ES-I3 (cell line): Measurements from ENCODE around the gene TIAM2.
"Not testable (repeated sequence)": the region's sequence is repeated elsewhere in the genome, so short reads cannot be mapped to it uniquely, and the experiment has no call there.

Experiments used
- H3K36me3 ChIP-seq: 2 replicates; pipeline ENCODE4 v1.6.1; 2013; ENCODE audit warnings: mild to moderate bottlenecking, low read length, control low read depth, moderate library complexity; ENCODE audit not compliant: insufficient read depth
- H3K4me1 ChIP-seq: 2 replicates; pipeline ENCODE4 v1.6.1; 2013; ENCODE audit warnings: mild to moderate bottlenecking, control low read depth, low read length; ENCODE audit not compliant: insufficient read depth
- H3K9ac ChIP-seq: 2 replicates; pipeline ENCODE4 v1.6.1; 2013; ENCODE audit warnings: low read depth, mild to moderate bottlenecking, low read length, moderate library complexity
- H3K9me3 ChIP-seq: 2 replicates; pipeline ENCODE4 v1.6.1; 2013; ENCODE audit warnings: mild to moderate bottlenecking, low read length, moderate library complexity; ENCODE audit not compliant: control insufficient read depth, insufficient read depth

Gene TIAM2

GRCh38 chr6:155265843-155266535 lies 270.9 kb downstream of the TIAM2 start:
- Histone ChIP-seq H3K36me3 (peaks cover 2% of the 10 kb centered on the region; the same call in 1 of the 2 replicates), H3K9ac (no peak overlapping the region), H3K9me3 (no peaks in the 10 kb centered on the region), H3K4me1 (peaks cover 23% of the 10 kb centered on the region; the same call in 1 of the 2 replicates)

- H3K9me3 ChIP-seq, result no peaks in the 10 kb centered on the region
- H3K4me1 ChIP-seq, result peaks cover 20% of the 10 kb centered on the region; the same call in 1 of the 2 replicates
- H3K9ac ChIP-seq, result no peak overlapping the region
- peaks cover 2% of the 10 kb centered on the region; the same call in 1 of the 2 replicates for H3K36me3 ChIP-seq
These were observed 272.3 kb downstream of the TIAM2 start for GRCh38 chr6:155267411-155267810.

DNA sequence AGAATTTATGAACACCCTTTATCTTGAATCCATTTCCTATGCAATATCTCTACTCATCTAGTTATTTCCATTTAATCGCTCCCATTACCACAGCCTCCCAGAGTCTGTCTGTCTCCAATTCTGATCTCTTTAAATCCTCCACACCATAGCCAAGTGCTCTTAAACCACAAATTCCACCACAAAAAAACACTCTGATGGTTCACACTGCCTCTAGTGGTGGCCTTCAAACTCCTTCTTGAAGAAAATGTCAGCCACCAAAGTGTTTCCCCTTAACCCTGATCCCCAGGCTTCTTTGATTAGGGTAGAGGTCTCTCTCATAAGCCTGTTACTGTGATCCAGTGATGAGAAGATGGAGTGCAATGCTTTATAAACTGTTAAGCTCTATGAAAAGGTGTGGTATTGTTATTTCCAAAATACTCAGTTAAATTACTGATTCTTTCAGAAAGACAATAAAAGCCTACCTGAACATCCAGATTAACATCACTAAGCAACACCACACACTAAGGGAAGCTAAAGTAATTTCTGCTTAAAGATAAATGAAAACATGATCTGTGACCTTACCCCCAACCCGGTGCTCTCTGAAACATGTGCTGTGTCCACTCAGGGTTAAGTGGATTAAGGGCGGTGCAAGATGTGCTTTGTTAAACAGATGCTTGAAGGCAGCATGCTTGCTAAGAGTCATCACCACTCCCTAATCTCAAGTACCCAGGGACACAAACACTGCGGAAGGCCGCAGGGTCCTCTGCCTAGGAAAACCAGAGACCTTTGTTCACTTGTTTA lies 273.2 kb downstream of the TIAM2 start:
- H3K36me3 ChIP-seq, H3K9ac ChIP-seq, H3K9me3 ChIP-seq: not testable (repeated sequence)
- H3K4me1 ChIP-seq, result peaks cover 28% of the 10 kb centered on the region; the same call in 1 of the 2 replicates

GRCh38 chr6:155269765-155270164 lies 274.6 kb downstream of the TIAM2 start:
- Histone ChIP-seq H3K36me3 (peaks cover 2% of the 10 kb centered on the region; the same call in 1 of the 2 replicates), H3K9me3 (no peaks in the 10 kb centered on the region), H3K4me1 (peaks cover 32% of the 10 kb centered on the region), H3K9ac (no peak overlapping the region)

DNA sequence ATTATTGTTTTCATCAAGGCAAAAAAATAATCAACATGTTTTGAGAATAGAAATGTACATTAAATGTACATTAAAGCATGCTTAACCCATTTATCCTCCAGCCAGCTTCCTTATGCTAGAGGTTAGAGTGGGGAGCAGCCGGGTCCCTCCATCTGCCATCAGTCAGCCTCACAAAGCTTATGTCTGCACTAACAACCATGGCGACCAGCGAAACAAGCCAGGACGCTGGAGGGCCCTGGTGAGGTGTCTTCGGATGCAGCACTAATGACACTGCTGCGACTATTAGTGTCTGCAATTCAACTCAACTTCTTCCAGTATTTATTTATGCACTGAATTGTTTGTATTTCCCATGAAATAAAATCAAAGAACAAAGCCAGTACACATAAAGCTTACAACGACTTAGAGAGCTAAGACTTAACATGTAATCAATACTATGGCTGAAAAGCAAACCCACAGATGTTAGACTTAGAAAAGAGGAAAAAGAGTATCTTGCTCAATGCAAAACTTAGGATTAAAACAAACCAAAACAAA lies 275.5 kb downstream of the TIAM2 start:
- peaks cover 2% of the 10 kb centered on the region; the same call in 1 of the 2 replicates for H3K36me3 ChIP-seq
- no peak overlapping the region for H3K9ac ChIP-seq
- no peaks in the 10 kb centered on the region for H3K9me3 ChIP-seq
- H3K4me1 ChIP-seq, result peaks cover 27% of the 10 kb centered on the region

GRCh38 chr6:155271145-155271544 lies 276.0 kb downstream of the TIAM2 start:
- Histone ChIP-seq H3K36me3 (peaks cover 2% of the 10 kb centered on the region; the same call in 1 of the 2 replicates), H3K9me3 (no peaks in the 10 kb centered on the region), H3K4me1 (peaks cover 27% of the 10 kb centered on the region), H3K9ac (no peak overlapping the region)

- Histone ChIP-seq H3K9me3 (no peaks in the 10 kb centered on the region), H3K9ac (no peak overlapping the region), H3K4me1 (peaks cover 27% of the 10 kb centered on the region), H3K36me3 (no peaks in the 10 kb centered on the region)
These were observed 277.5 kb downstream of the TIAM2 start for GRCh38 chr6:155272353-155273232.

- Histone ChIP-seq H3K36me3 (no peaks in the 10 kb centered on the region), H3K9ac (no peak overlapping the region), H3K9me3 (no peaks in the 10 kb centered on the region), H3K4me1 (peaks cover 29% of the 10 kb centered on the region)
These were observed 278.3 kb downstream of the TIAM2 start for GRCh38 chr6:155273431-155273830.

GRCh38 chr6:155274106-155274505 lies 279.0 kb downstream of the TIAM2 start:
- H3K9me3 ChIP-seq, result no peaks in the 10 kb centered on the region
- no peak overlapping the region for H3K9ac ChIP-seq
- H3K36me3 ChIP-seq, result no peaks in the 10 kb centered on the region
- H3K4me1 ChIP-seq, result peaks cover 29% of the 10 kb centered on the region

- H3K36me3 ChIP-seq, result no peaks in the 10 kb centered on the region
- H3K9me3 ChIP-seq, result no peaks in the 10 kb centered on the region
- H3K9ac ChIP-seq, result no peak overlapping the region
- H3K4me1 ChIP-seq, result peaks cover 29% of the 10 kb centered on the region
These were observed 279.4 kb downstream of the TIAM2 start for GRCh38 chr6:155274533-155274932.

GRCh38 chr6:155275808-155276480 lies 280.8 kb downstream of the TIAM2 start:
- Histone ChIP-seq H3K4me1 (peaks cover 29% of the 10 kb centered on the region), H3K9ac (no peak overlapping the region), H3K36me3 (no peaks in the 10 kb centered on the region), H3K9me3 (no peaks in the 10 kb centered on the region)

DNA sequence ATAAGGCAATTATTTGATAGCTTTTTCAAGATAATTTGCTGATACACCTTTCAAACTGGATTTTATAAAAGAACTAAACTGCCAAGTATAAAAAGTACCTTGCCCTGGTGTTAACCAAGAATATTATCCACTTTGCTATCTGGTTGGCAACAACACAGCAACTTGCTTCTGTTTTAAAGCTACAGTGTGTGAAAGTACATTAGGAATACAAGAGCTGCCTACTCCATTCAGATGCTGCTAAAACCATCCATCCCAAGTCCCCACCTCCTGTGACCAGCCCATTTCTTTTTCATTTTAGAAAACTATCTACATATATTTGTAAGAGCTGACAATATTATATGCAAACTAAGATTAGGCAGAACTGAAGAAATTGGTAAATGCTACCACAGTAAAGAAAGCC lies 281.5 kb downstream of the TIAM2 start:
- Histone ChIP-seq H3K9ac (no peak overlapping the region), H3K9me3 (no peaks in the 10 kb centered on the region), H3K36me3 (no peaks in the 10 kb centered on the region), H3K4me1 (peaks cover 29% of the 10 kb centered on the region)

- H3K9ac ChIP-seq, result no peak overlapping the region
- H3K9me3 ChIP-seq, result no peaks in the 10 kb centered on the region
- peaks cover 13% of the 10 kb centered on the region for H3K4me1 ChIP-seq
- no peaks in the 10 kb centered on the region for H3K36me3 ChIP-seq
These were observed 283.4 kb downstream of the TIAM2 start for GRCh38 chr6:155278319-155279049.
